Measurements from ENCODE around the gene TNN. TPM values are rescaled to one million over a fixed set of nuclear protein-coding genes. Genes with fewer than 3 reads are reported as not detected.

Gene TNN
- total and polyA plus RNA-seq, 8 donors, result 0.06 to 1.1 (median 0.14) TPM; not detected in 5

GRCh38 chr1:175192111-175192629 lies 124.5 kb downstream of the TNN start:
- H3K27ac ChIP-seq, result peak overlapping the region; percentile 88 to 95 (median 93)
- peaks cover 0 to 3% (median 0%) of the 10 kb centered on the region in 4 donors for H3K36me3 ChIP-seq
- H3K27me3 ChIP-seq, result no peaks in the 10 kb centered on the region
- H3K9me3 ChIP-seq, result no peaks in the 10 kb centered on the region
- peak overlapping the region; percentile 57 to 71 (median 58) for H3K4me3 ChIP-seq
- WGBS, 5 donors, result 0 to 1% (median 0%) methylated on average over 17 of the region's 17 CpGs
- TF ChIP-seq POLR2A (IDR thresholded peaks at IDR 0.05) (no peak), EP300 (IDR thresholded peaks at IDR 0.05) (no peak), CTCF (IDR thresholded peaks at IDR 0.05) (no peak), POLR2AphosphoS5 (IDR thresholded peaks at IDR 0.05) (no peak)
- intact Hi-C loops (cut with DNase I; ENCODE audit: low total_unique reads), result no loop called here
- peaks cover 18 to 54% (median 39%) of the 10 kb centered on the region in 4 donors for H3K4me1 ChIP-seq
- peak; percentile 83 to 85 for DNase-seq

GRCh38 chr1:175192630-175193526 lies 125.2 kb downstream of the TNN start, which contains the start of gene KIAA0040:
Gene KIAA0040, minus strand, starts transcription at chr1:175192776. Its CDS starts 31,763 bp downstream, at chr1:175161013.
- 4 to 7% (median 5%) methylated on average over 34 to 62 of the region's 62 CpGs for WGBS, 5 donors
- intact Hi-C loops (cut with DNase I; ENCODE audit: low total_unique reads), result no loop called here
- H3K27me3 ChIP-seq, result no peaks in the 10 kb centered on the region
- H3K4me1 ChIP-seq, result peaks cover 18 to 47% (median 36%) of the 10 kb centered on the region in 4 donors
- TF ChIP-seq EP300 (IDR thresholded peaks at IDR 0.05) (peak; percentile 70), POLR2AphosphoS5 (IDR thresholded peaks at IDR 0.05) (peak in 2 of 3 donors; percentile 64 to 83), CTCF (IDR thresholded peaks at IDR 0.05) (peak in 1 of 7 experiments; percentile 33), POLR2A (IDR thresholded peaks at IDR 0.05) (peak in 1 of 4 donors; percentile 21)
- peak within 1 kb of the TSS; percentile 57 to 71 (median 58) for H3K4me3 ChIP-seq
- H3K9me3 ChIP-seq, result no peaks in the 10 kb centered on the region
- peak; percentile 81 to 91 for DNase-seq
- H3K27ac ChIP-seq, result peak within 1 kb of the TSS; percentile 88 to 95 (median 93)
- peaks cover 0 to under 1% (median 0%) of the 10 kb centered on the region in 4 donors for H3K36me3 ChIP-seq

GRCh38 chr1:175193527-175193910 lies 125.9 kb downstream of the TNN start:
- no peaks in the 10 kb centered on the region for H3K36me3 ChIP-seq
- WGBS, 5 donors, result 52 to 67% (median 63%) methylated on average over 4 of the region's 4 CpGs
- intact Hi-C loops (cut with DNase I; ENCODE audit: low total_unique reads), result no loop called here
- TF ChIP-seq POLR2AphosphoS5 (IDR thresholded peaks at IDR 0.05) (no peak), CTCF (IDR thresholded peaks at IDR 0.05) (no peak), EP300 (IDR thresholded peaks at IDR 0.05) (no peak), POLR2A (IDR thresholded peaks at IDR 0.05) (no peak)
- peaks cover 18 to 41% (median 36%) of the 10 kb centered on the region in 4 donors for H3K4me1 ChIP-seq
- H3K27ac ChIP-seq, result peak overlapping the region; percentile 88 to 95 (median 93)
- H3K9me3 ChIP-seq, result no peaks in the 10 kb centered on the region
- no peak for DNase-seq
- peak overlapping the region; percentile 57 to 71 (median 58) for H3K4me3 ChIP-seq
- no peaks in the 10 kb centered on the region for H3K27me3 ChIP-seq

- Histone ChIP-seq H3K36me3 (no peaks in the 10 kb centered on the region), H3K27me3 (no peaks in the 10 kb centered on the region), H3K4me3 (no peak overlapping the region), H3K9me3 (no peaks in the 10 kb centered on the region), H3K27ac (peak overlapping the region in 1 of 5 donors; percentile 95), H3K4me1 (peaks cover 11 to 30% (median 24%) of the 10 kb centered on the region in 4 donors)
- TF ChIP-seq POLR2A (IDR thresholded peaks at IDR 0.05) (no peak), EP300 (IDR thresholded peaks at IDR 0.05) (no peak), CTCF (IDR thresholded peaks at IDR 0.05) (no peak), POLR2AphosphoS5 (IDR thresholded peaks at IDR 0.05) (no peak)
- intact Hi-C loops (cut with DNase I; ENCODE audit: low total_unique reads), result no loop called here
- DNase-seq, result no peak
- 0% methylated on average over 1 of the region's 1 CpG for WGBS, 5 donors
These were observed 127.6 kb downstream of the TNN start for GRCh38 chr1:175195281-175195680.

Data from stomach (tissue), 9 donors.